Measurements from ENCODE around the gene SREBF1. TPM values are rescaled to one million over a fixed set of nuclear protein-coding genes. Genes with fewer than 3 reads are reported as not detected.

The SREBF1 gene
- total RNA-seq, 1 experiment from 2014 or later = 298 TPM

GRCh38 chr17:17822616-17823015, 14.2 kb downstream of the SREBF1 start:
- ATAC-seq = no peak
- Histone ChIP-seq H3K9ac (ENCODE audit: low read length) (peak overlapping the region; percentile 59), H4K20me1 (ENCODE audit: insufficient read depth) (no peaks in the 10 kb centered on the region; the same call in 1 of the 2 replicates), H3K36me3 (ENCODE audit: control insufficient read depth in 1 of 2, insufficient read depth in 2 of 2, low read length in 2 of 2) (peaks cover 14 to 36% of the 10 kb centered on the region in 2 experiments), H3K4me3 (replicated peaks in 1 of 2; ENCODE audit: low read depth in 1 of 2, low read length in 2 of 2) (peak overlapping the region; percentile 55 to 57), H3K27ac (ENCODE audit: low read depth, low read length) (peak overlapping the region; percentile 83), H3K9me3 (ENCODE audit: control insufficient read depth in 1 of 2, insufficient read depth in 1 of 2, low read depth in 1 of 2, low read length in 2 of 2) (no peaks in the 10 kb centered on the region), H3K4me2 (ENCODE audit: low read length) (peak overlapping the region; percentile 75), H3K4me1 (ENCODE audit: control insufficient read depth in 1 of 2, insufficient read depth in 2 of 2, low read length in 2 of 2) (peaks cover 90 to 94% of the 10 kb centered on the region in 2 experiments), H2AFZ (ENCODE audit: low read depth, low read length, poor library complexity, severe bottlenecking) (no peak overlapping the region), H3K27me3 (ENCODE audit: insufficient read depth, low read length) (no peaks in the 10 kb centered on the region), H3K79me2 (ENCODE audit: insufficient read depth, low read length) (peaks cover 95% of the 10 kb centered on the region), H3K9me2 (ENCODE audit: insufficient read depth) (no peaks in the 10 kb centered on the region)
- DNase-seq (ENCODE audit: low read depth, low spot score) = no peak
- intact Hi-C loops (cut with micrococcal nuclease) = no loop called here
- no TSS peak for BruUV-seq (replicated peaks)
- ChIA-PET POLR2A (interaction anchor here (3.1 kb wide), 1 partner anchor 14 kb away, joined by 13 read pairs; the partner anchor contains the start of gene SREBF1), CTCF (no interaction called here), RAD21 (ENCODE audit: low non-redundant PET in 1 of 2, low total read pairs in 2 of 2, uncharacterized antibody in 2 of 2, unreplicated experiment in 2 of 2) (no interaction called here)
- TF ChIP-seq ATF3 (IDR thresholded peaks at IDR 0.05) (no peak), SP1 (IDR thresholded peaks at IDR 0.05; ENCODE audit: low read depth) (no peak), REST (IDR thresholded peaks at IDR 0.05; ENCODE audit: low read depth) (no peak), RAD21 (IDR thresholded peaks at IDR 0.05; ENCODE audit: low read depth) (no peak), CTCF (IDR thresholded peaks at IDR 0.05 in 2 of 3, conservative IDR thresholded peaks at IDR 0.05 in 1 of 3; ENCODE audit: borderline replicate concordance in 1 of 3, insufficient read depth in 1 of 3, low read depth in 2 of 3, low read length in 2 of 3) (no peak), FOSL1 (IDR thresholded peaks at IDR 0.05; ENCODE audit: low read depth) (no peak), SRF (IDR thresholded peaks at IDR 0.05; ENCODE audit: low read depth) (no peak), ELF1 (IDR thresholded peaks at IDR 0.05; ENCODE audit: borderline replicate concordance, low read depth) (no peak), EGR1 (IDR thresholded peaks at IDR 0.05; ENCODE audit: low read depth) (no peak), YY1 (IDR thresholded peaks at IDR 0.05; ENCODE audit: extremely low read depth, insufficient replicate concordance, low read depth, low read length) (no peak), ZFX (IDR thresholded peaks at IDR 0.05) (no peak), JUND (IDR thresholded peaks at IDR 0.05) (no peak)

All from HCT116 (cell line).